ENCODE results near the gene SGCD. TPM values are rescaled to one million over a fixed set of nuclear protein-coding genes. Genes with fewer than 3 reads are reported as not detected.

Gene SGCD
- total RNA-seq, 1 donor: 0.10 TPM

GRCh38 chr5:156686796-156687195 is 359.8 kb downstream of the SGCD start:
- no peaks in the 10 kb centered on the region for H3K27me3 ChIP-seq (ENCODE audit: insufficient read depth, low read length)
- no peaks in the 10 kb centered on the region for H3K9me3 ChIP-seq (ENCODE audit: low read depth, low read length)
- H3K4me3 ChIP-seq (ENCODE audit: low read length): no peak overlapping the region
- no peaks in the 10 kb centered on the region for H3K4me1 ChIP-seq (ENCODE audit: insufficient read depth, low read length)

GRCh38 chr5:156687514-156687913 is 360.6 kb downstream of the SGCD start:
- Histone ChIP-seq H3K4me1 (ENCODE audit: insufficient read depth, low read length) (no peaks in the 10 kb centered on the region), H3K27me3 (ENCODE audit: insufficient read depth, low read length) (no peaks in the 10 kb centered on the region), H3K4me3 (ENCODE audit: low read length) (no peak overlapping the region), H3K9me3 (ENCODE audit: low read depth, low read length) (no peaks in the 10 kb centered on the region)

GRCh38 chr5:156691572-156691971 is 364.6 kb downstream of the SGCD start:
- H3K4me1 ChIP-seq (ENCODE audit: insufficient read depth, low read length): no peaks in the 10 kb centered on the region
- H3K27me3 ChIP-seq (ENCODE audit: insufficient read depth, low read length): no peaks in the 10 kb centered on the region
- H3K9me3 ChIP-seq (ENCODE audit: low read depth, low read length): no peaks in the 10 kb centered on the region
- no peak overlapping the region for H3K4me3 ChIP-seq (ENCODE audit: low read length)

- no peaks in the 10 kb centered on the region for H3K4me1 ChIP-seq (ENCODE audit: insufficient read depth, low read length)
- H3K4me3 ChIP-seq (ENCODE audit: low read length): no peak overlapping the region
- no peaks in the 10 kb centered on the region for H3K27me3 ChIP-seq (ENCODE audit: insufficient read depth, low read length)
- no peaks in the 10 kb centered on the region for H3K9me3 ChIP-seq (ENCODE audit: low read depth, low read length)
These were observed 366.1 kb downstream of the SGCD start for GRCh38 chr5:156693113-156693512.

DNA sequence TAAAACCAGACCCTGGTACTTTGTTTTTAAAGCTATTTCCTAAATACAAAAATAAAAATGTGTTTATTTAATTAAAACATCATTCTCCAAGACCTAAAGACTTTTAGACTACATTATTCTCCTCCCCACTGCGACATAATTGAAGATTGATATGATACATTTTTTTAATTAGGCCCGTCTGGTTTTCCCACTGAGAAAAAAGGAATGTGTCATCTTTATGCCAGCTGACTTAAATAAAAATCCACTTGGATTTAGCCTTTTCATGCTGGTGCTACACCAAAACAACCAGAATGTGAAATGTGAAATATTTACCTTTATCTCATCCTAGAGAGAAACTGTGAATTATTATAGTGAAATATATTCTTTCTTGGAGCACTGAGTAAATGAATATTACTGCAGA is 367.6 kb downstream of the SGCD start:
- Histone ChIP-seq H3K4me3 (ENCODE audit: low read length) (no peak overlapping the region), H3K27me3 (ENCODE audit: insufficient read depth, low read length) (no peaks in the 10 kb centered on the region), H3K4me1 (ENCODE audit: insufficient read depth, low read length) (no peaks in the 10 kb centered on the region), H3K9me3 (ENCODE audit: low read depth, low read length) (no peaks in the 10 kb centered on the region)

- H3K27me3 ChIP-seq (ENCODE audit: insufficient read depth, low read length): no peaks in the 10 kb centered on the region
- no peak overlapping the region for H3K4me3 ChIP-seq (ENCODE audit: low read length)
- no peaks in the 10 kb centered on the region for H3K9me3 ChIP-seq (ENCODE audit: low read depth, low read length)
- H3K4me1 ChIP-seq (ENCODE audit: insufficient read depth, low read length): no peaks in the 10 kb centered on the region
These were observed 368.8 kb downstream of the SGCD start for GRCh38 chr5:156695774-156696173.

GRCh38 chr5:156698323-156698722 is 371.4 kb downstream of the SGCD start:
- no peaks in the 10 kb centered on the region for H3K4me1 ChIP-seq (ENCODE audit: insufficient read depth, low read length)
- no peaks in the 10 kb centered on the region for H3K27me3 ChIP-seq (ENCODE audit: insufficient read depth, low read length)
- H3K4me3 ChIP-seq (ENCODE audit: low read length): no peak overlapping the region
- H3K9me3 ChIP-seq (ENCODE audit: low read depth, low read length): no peaks in the 10 kb centered on the region

DNA sequence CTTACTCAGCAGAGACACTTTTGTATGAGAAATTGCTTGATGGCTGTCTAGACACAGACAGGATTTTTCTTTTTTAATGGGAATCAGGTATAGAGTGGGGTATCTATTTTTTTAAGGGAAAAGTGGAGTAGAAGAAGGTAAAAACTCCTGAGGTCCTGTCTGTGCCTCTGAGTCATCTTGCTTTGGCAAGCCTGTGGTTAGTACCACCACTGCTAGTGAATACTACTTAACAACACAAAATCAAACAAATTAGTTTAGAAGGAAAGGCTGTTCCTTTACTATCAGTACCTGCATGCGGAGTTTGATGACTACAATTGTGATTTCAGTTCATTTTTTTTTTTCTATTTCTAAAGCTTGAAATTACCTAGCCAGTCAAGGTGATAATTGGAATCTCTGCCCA is 372.2 kb downstream of the SGCD start:
- H3K27me3 ChIP-seq (ENCODE audit: insufficient read depth, low read length): no peaks in the 10 kb centered on the region
- no peaks in the 10 kb centered on the region for H3K4me1 ChIP-seq (ENCODE audit: insufficient read depth, low read length)
- no peaks in the 10 kb centered on the region for H3K9me3 ChIP-seq (ENCODE audit: low read depth, low read length)
- H3K4me3 ChIP-seq (ENCODE audit: low read length): no peak overlapping the region

GRCh38 chr5:156704139-156704538 is 377.2 kb downstream of the SGCD start:
- Histone ChIP-seq H3K4me3 (ENCODE audit: low read length) (no peak overlapping the region), H3K27me3 (ENCODE audit: insufficient read depth, low read length) (peaks cover 4% of the 10 kb centered on the region), H3K4me1 (ENCODE audit: insufficient read depth, low read length) (no peaks in the 10 kb centered on the region), H3K9me3 (ENCODE audit: low read depth, low read length) (no peaks in the 10 kb centered on the region)

- Histone ChIP-seq H3K4me3 (ENCODE audit: low read length) (no peak overlapping the region), H3K27me3 (ENCODE audit: insufficient read depth, low read length) (peaks cover 4% of the 10 kb centered on the region), H3K9me3 (ENCODE audit: low read depth, low read length) (no peaks in the 10 kb centered on the region), H3K4me1 (ENCODE audit: insufficient read depth, low read length) (no peaks in the 10 kb centered on the region)
These were observed 379.7 kb downstream of the SGCD start for GRCh38 chr5:156706631-156707030.

- H3K4me3 ChIP-seq (ENCODE audit: low read length): no peak overlapping the region
- peaks cover 4% of the 10 kb centered on the region for H3K27me3 ChIP-seq (ENCODE audit: insufficient read depth, low read length)
- H3K4me1 ChIP-seq (ENCODE audit: insufficient read depth, low read length): no peaks in the 10 kb centered on the region
- no peaks in the 10 kb centered on the region for H3K9me3 ChIP-seq (ENCODE audit: low read depth, low read length)
These were observed 380.8 kb downstream of the SGCD start for GRCh38 chr5:156707750-156708149.

DNA sequence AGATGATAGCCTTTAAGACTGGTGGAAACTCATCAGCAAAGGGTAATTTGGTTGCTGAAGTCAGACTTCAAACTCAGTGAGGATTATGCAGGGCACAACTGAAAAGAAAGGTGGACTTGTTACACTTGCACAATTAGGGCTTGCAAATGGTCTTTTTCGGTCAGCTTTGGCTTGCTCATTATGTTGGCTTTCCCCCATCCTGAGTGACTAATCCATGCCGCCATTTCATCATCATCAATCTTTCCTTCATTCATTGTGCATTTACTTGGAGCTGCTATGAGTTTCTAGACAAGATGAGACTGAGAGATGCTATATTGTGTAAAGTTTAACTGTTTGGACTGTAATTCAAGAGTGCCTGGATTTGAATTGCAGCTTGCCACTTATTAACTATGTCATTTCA is 388.3 kb downstream of the SGCD start:
- H3K4me3 ChIP-seq (ENCODE audit: low read length): no peak overlapping the region
- H3K27me3 ChIP-seq (ENCODE audit: insufficient read depth, low read length): peaks cover 2% of the 10 kb centered on the region
- H3K4me1 ChIP-seq (ENCODE audit: insufficient read depth, low read length): no peaks in the 10 kb centered on the region
- H3K9me3 ChIP-seq (ENCODE audit: low read depth, low read length): no peaks in the 10 kb centered on the region

DNA sequence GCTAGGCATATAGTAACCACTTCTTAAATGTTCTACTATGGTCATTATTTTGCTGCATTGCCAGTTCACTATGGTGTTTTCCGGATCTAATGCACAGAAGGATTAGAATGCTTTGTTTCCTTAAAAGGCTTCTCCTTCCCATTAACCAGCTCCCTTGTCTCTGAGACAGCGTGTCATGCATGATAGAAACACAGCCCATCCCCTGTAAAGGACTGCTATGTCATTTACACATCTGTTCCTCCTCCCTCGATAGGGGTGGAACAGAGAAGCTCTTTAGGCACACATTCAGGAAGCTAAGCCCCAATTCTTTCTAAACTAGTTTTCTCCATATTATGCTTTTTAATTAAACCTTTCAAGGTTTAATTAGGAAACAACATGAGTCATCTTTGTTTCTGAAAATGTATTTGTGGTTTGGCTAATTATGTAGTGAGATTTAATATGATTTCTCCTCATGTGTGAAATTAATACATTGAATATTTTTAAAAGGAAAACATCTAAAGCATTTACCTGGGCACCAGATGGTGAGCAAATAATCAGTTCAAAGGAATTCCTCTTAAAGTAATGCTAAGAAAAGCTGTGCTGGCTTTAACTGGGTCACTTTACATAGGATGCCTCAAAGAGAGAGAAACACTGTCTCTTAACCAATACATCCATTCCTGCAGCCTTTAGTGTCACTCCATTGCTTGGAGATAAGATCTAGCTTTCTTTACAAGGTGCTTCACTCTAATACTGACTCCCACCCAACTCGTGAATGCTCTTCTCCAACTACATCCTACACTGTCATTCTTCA is 389.8 kb downstream of the SGCD start:
- Histone ChIP-seq H3K4me1 (ENCODE audit: insufficient read depth, low read length) (no peaks in the 10 kb centered on the region), H3K27me3 (ENCODE audit: insufficient read depth, low read length) (peaks cover 2% of the 10 kb centered on the region), H3K9me3 (ENCODE audit: low read depth, low read length) (no peaks in the 10 kb centered on the region), H3K4me3 (ENCODE audit: low read length) (no peak overlapping the region)

DNA sequence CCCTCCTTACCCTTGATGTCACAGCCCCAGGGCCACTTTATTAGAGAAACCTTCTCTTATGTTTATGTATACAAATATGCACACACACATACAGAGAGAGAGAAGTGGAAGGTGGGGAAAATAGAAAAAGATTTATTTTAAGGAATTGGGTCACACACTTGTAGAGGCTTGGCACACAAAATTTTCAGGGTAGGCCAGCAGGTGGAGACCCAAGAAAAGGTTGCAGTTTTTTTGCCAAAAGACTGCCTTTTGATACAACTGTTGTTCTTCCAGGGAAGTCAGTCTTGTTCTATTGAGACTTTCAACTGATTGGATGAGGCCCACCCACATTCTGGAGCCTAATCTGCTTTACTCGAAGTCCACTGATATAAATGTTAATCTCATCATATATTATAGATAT is 392.0 kb downstream of the SGCD start:
- Histone ChIP-seq H3K4me3 (ENCODE audit: low read length) (no peak overlapping the region), H3K9me3 (ENCODE audit: low read depth, low read length) (no peaks in the 10 kb centered on the region), H3K4me1 (ENCODE audit: insufficient read depth, low read length) (no peaks in the 10 kb centered on the region), H3K27me3 (ENCODE audit: insufficient read depth, low read length) (no peaks in the 10 kb centered on the region)

DNA sequence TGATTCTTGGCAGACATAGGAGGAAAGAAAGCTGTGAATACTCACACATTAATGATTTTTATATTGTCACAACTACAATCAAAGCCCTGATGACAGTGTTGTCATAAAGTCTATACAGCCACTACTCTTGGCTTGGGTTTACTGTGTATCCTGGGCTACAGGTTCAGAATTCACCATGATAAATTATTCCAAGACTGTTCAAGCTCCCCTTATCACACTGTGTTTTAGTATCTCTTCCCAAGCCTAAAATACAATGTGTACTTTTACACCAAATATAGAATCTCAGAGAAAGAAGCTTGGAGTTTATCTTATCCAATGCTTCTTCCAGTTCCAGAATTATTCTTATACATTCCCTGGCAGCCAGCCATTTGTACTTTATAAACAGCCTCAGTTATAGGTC is 395.4 kb downstream of the SGCD start:
- Histone ChIP-seq H3K4me3 (ENCODE audit: low read length) (no peak overlapping the region), H3K4me1 (ENCODE audit: insufficient read depth, low read length) (no peaks in the 10 kb centered on the region), H3K27me3 (ENCODE audit: insufficient read depth, low read length) (no peaks in the 10 kb centered on the region), H3K9me3 (ENCODE audit: low read depth, low read length) (no peaks in the 10 kb centered on the region)

DNA sequence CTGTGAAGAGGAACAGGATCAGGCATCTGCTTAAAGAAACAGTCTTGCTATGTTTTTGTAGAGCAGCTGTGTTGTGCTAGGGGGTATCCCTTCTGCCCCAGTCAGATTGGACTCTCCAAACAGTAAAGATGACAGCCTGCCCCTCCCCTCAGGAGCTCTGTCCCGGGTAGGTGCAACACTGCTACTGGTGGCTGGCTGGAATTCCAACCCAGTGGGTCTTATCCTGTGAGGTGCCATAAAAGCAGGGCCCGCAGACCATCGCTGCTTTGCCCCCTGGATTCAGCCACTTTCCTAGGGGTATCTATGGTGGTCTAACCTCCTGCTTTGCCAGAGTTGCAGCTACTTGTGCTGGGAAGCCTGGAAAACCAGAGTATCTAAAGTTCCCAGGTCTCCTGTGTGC is 408.5 kb downstream of the SGCD start:
- no peaks in the 10 kb centered on the region for H3K27me3 ChIP-seq (ENCODE audit: insufficient read depth, low read length)
- no peaks in the 10 kb centered on the region for H3K9me3 ChIP-seq (ENCODE audit: low read depth, low read length)
- H3K4me1 ChIP-seq (ENCODE audit: insufficient read depth, low read length): no peaks in the 10 kb centered on the region
- H3K4me3 ChIP-seq (ENCODE audit: low read length): no peak overlapping the region
